Gastrocnemius medialis (tissue), 4 donors: ENCODE results near the gene CUZD1.

Experiments used
- CTCF ChIP-seq, 5 experiments: fragments of 450-650 bp in 3 of 5; fragments of 200-600 bp in 2 of 5; sonication (generic) in 2 of 5; IDR thresholded peaks in 4 of 5; conservative IDR thresholded peaks in 1 of 5; 1 replicate in 4 of 5; 2 replicates in 1 of 5; pipeline ENCODE4 v1.5.1; 2016 to 2019; ENCODE audit warnings: antibody characterized with exemption in 5 of 5, mild to moderate bottlenecking in 3 of 5, moderate library complexity in 3 of 5
- POLR2A ChIP-seq, 2 donors: fragments of 450-650 bp; IDR thresholded peaks; one replicate each; pipeline ENCODE4 v1.6.1; 2017; ENCODE audit warnings: antibody characterized with exemption in 2 of 2, mild to moderate bottlenecking in 2 of 2, moderate library complexity in 2 of 2

- TF ChIP-seq CTCF (IDR thresholded peaks at IDR 0.05 in 4 of 5, conservative IDR thresholded peaks at IDR 0.05 in 1 of 5) (no peak), POLR2A (IDR thresholded peaks at IDR 0.05) (no peak)
Measured at GRCh38 chr10:122796796-122797195, 48.9 kb downstream of the CUZD1 start.
